Bone marrow (tissue), 2 donors: ENCODE measurements around the gene DIABLO.
A peak's percentile ranks its signal among the peaks of the same experiment; 100 is the strongest.
"Not testable (repeated sequence)": the region's sequence is repeated elsewhere in the genome, so short reads cannot be mapped to it uniquely, and the experiment has no call there.

ENCODE experiments used
- DNase-seq, 2 donors: peaks; one replicate each; lab custom pipeline; 2025; lab: John Stamatoyannopoulos, UW

The DIABLO gene

GRCh38 chr12:122189626-122190475 is 36.0 kb downstream of the DIABLO start:
- no peak for DNase-seq

DNA sequence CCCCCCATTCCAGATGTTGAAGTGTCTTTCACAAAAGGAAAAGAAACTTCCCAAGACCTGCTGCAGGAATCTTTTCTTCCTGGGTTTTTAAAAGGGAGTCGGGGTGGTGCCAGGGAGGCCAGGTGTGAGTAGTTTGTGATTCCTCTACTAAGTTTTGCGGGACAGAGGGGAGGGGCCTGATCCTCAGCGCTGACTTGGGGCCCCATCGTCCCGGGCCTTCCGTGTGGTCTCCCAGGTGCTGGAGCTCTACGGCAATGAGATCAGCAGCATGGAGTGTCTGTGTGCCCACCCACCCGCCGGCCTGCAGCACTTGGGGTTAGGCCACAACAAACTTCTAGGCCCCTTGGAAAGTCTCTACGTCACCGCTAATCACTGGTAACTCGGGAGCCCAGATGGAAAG is 38.4 kb downstream of the DIABLO start:
- DNase-seq: no peak

DNA sequence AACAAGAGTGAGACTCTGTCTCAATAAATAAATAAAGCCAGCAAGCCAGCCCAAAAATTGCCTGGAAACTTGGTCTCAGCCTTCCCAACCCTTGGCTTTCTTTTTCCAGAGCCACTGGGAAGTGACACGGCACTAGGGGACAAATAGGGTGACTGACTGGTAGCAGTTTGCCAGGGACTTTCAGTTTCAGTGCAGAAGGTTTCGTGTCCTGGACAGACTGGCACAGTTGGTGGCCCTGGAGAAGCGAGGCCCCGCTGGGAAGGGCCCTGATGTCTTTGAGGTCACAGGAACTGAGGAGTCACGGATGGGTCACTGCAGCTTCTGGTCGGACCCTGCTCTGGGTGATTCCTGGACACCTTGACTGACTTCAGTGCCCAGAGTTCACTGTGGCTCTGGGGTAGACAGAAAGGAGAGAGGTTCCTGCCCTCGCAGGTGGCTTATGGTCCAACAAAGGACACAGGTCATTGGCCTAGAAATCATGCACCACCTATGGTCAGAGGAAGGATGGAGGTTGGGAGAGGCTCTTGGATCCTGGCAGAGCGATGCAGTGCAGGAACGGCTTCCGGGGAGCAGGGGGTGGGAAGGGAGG is 40.3 kb downstream of the DIABLO start:
- DNase-seq: no peak

- no peak for DNase-seq
Observed at GRCh38 chr12:122185079-122185478, 40.8 kb downstream of the DIABLO start.

DNA sequence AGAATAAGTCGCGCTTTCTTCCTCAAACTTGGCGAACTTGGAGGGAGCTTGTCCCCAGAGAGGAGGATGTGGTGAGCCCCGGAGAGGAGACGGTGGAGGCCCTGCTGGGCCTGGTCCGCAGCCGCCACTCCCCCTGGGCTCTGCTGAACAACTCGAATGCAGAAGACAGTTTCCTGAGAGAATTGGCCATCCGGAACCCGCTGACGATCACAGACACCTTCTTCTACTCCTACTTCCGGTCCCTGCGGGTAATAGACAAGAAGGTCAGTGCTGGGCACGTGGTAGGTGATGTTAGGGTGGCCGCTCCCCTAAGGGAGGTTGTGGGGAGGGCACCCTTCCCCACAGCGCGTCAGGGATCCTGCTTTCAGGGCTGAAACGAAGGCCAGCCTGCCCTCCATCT is 41.3 kb downstream of the DIABLO start:
- peak in 1 of 2 donors; percentile 17 for DNase-seq

DNA sequence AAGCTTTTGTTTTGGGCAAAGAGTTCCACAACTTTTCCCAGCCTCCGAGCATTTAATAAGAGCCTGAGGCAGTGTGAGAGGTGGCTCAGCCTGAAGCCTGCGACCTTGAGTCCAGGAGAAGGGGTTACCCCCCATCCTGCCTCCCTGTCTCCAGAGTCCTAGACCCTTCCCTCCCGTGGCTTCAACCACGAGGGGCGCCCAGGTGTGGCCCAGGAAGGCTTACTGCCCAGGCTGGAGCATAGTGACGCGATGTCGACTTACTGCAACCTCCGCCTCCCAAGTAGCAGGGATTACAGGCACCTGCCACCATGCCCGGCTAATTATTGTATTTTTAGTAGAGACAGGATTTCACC is 42.3 kb downstream of the DIABLO start:
- no peak for DNase-seq

GRCh38 chr12:122182887-122183587 is 42.8 kb downstream of the DIABLO start, which contains the start of gene LRRC43:
Gene LRRC43, plus strand, starts transcription at chr12:122183123. Its CDS starts 22 bp downstream, at chr12:122183145.
- no peak for DNase-seq

- not testable (repeated sequence) for DNase-seq
Observed at GRCh38 chr12:122176473-122176872, 49.4 kb downstream of the DIABLO start.

- DNase-seq: no peak
Observed at GRCh38 chr12:122174155-122174845, 51.6 kb downstream of the DIABLO start, which contains the start of gene IL31. Gene IL31, minus strand, starts transcription at chr12:122174221. Its CDS starts 49 bp downstream, at chr12:122174172.

DNA sequence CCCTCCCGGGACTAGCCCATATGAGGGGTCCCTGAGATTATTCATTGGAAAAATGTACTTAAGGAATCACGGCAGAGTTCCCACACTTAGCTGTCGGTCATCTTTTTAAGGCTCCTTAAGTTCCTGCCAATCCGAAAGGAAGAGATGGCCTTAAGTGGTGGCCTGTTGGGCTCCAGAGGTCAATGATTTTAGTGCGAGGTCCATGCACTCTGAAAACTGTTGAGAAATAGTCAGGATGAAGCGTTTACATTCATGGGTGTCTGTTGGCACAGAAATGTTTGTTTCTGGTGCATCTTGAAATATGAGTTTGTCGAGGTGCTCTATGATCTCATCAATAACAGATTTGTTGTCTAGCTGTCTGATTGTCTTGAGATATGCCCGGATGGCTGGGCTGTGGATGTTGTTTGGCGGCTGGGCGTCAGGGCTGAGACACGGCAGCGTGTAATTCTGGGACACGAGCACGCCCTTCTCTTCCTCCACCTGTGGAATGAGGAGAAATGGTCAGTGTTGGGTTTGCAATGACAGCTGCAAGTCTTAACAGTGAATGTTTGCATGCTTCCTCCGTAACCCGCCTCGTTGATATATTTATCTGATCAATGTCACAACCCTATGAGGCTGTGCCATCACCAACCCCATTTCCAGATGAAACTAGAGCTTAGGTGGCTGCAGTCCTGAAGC is 53.5 kb downstream of the DIABLO start:
- no peak for DNase-seq

DNA sequence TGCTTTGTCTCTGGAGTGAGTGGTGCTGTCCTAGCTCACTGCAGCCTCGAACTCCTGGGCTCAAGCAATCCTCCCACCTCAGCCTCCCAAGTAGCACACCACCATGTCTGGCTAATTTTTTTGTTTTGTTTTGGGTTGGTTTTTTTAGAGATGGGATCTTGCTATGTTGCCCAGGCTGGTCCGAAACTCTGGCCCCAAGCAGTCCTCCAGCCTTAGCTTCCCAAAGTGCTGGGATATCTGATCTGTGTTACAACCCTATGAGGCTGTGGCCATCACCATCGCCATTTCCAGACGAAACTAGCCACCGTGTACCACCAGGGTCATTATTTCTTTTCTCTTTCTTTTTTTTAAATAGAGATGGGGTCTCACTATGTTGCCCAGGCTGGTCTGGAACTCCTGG is 54.5 kb downstream of the DIABLO start:
- DNase-seq: no peak

DNA sequence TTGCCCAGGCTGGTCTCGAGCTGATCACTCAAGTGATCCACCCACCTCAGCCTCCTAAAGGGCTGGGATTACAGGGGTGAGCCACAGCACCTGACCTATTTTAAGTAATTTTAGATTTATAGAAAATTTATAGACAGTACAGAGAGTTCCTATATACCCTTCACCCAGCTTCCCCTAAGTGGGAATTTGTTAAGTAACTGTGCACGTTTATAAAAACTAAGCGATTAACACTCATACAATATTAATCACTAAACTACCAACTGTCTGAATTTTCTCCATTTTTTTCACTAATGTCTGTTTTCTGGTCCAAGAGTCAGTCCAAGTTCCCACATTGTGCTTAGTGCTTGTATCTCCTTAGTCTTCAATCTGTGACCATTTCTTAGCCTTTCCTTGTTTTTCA is 57.4 kb downstream of the DIABLO start:
- DNase-seq: no peak

GRCh38 chr12:122167356-122167925 is 58.4 kb downstream of the DIABLO start:
- DNase-seq: no peak

DNA sequence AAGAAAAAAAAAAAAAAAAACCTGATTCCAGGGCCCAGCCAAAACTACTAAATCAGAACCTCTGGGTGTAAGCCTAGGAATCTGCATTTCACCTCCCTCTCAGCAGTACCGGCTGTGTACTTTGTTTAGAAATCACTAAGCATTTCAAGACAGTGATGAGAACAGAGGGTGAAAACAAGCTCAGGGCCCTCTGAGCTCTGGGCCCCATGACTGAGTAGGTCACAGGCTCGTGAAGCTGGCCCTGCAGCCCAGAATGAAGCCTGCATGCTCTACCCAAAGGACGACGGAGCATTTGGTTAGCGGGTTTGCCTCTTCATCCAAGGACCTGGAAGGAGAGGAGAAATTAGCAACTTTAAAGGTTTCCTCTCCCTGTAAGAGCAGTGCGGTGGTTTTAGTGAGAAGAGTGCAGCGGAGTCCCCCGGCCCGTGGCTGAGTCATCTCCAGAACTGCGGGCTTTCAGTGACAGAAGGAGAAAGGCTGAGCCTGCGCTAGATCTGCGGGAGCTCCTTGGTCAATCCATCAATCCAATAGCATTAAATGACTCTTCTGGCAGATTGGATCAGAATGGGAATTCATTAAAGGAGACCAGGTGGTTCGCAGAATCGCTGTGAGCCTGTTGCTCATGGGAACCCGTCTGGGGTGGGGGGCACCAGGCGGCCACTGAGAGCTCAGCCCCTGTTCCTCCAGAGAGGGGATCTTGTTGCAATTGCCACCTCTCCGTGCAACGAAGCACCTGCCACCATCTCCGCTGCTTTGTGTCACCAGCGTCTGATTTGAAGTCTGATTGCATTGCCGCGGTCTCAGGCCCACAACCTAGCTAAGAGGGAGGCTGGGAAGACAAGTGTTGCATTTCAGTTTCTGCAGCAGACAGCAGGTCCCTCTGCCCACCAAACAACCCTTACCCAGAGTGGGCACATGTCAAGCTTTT is 59.2 kb downstream of the DIABLO start:
- no peak for DNase-seq

GRCh38 chr12:122162976-122163375 is 62.9 kb downstream of the DIABLO start:
- no peak for DNase-seq

DNA sequence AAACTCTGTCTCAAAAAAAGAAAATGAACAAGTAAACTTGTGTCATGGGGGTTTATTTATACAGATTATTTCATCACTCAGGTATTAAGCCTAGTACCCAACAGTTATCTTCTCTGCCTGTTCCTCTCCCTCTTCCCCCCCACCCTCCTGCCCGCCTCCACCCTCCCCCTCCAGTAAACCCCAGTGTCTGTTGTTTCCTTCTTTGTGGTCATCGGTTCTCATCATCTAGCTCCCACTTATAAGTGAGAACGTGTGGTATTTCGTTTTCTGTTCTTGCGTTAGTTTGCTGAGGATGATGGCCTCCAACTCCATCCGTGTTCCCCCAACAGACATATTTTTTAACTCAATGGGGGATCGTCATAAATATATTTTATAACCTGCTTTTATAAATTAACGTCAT is 64.2 kb downstream of the DIABLO start:
- no peak for DNase-seq

DNA sequence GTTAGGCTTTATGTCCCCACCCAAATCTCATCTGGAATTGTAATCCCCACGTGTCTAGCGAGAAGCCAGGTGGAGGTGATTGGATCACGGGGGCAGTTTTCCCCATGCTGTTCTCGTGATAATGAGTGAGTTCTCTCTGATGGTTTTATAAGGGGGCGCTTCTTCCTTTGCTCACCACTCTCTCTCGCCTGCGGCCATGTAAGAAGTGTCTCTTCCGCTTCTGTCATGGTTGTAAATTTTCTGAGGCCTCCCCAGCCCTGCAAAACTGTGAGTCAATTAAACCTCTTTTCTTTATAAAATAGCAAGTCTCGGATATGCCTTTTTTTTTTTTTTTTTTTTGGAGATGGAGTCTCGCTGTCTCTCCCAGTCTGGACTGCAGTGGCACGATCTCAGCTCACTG is 65.1 kb downstream of the DIABLO start:
- no peak for DNase-seq

- no peak for DNase-seq
Observed at GRCh38 chr12:122159882-122160281, 66.0 kb downstream of the DIABLO start.

GRCh38 chr12:122158700-122159285 is 67.1 kb downstream of the DIABLO start:
- DNase-seq: no peak
